HEK293T (cell line): Measurements from ENCODE around the gene MTM1.

ENCODE experiments used
- BHLHE40 ChIP-seq: fragments of 450-650 bp; IDR thresholded peaks from 2 replicates; pipeline ENCODE4 v1.6.1; 2016; ENCODE audit warnings: mild to moderate bottlenecking, moderate library complexity, borderline replicate concordance
- ELF4 ChIP-seq: fragments of 450-650 bp; IDR thresholded peaks from 2 replicates; pipeline ENCODE4 v1.6.1; 2017; ENCODE audit warnings: antibody characterized with exemption
- FOXA1 ChIP-seq: fragments of 450-650 bp; IDR thresholded peaks from 2 replicates; pipeline ENCODE4 v1.6.1; 2016; ENCODE audit warnings: mild to moderate bottlenecking
- FOXK2 ChIP-seq: fragments of 450-650 bp; IDR thresholded peaks from 2 replicates; pipeline ENCODE4 v1.6.1; 2016; ENCODE audit warnings: mild to moderate bottlenecking
- FOXM1 ChIP-seq: fragments of 450-650 bp; IDR thresholded peaks from 2 replicates; pipeline ENCODE4 v1.6.1; 2017; ENCODE audit warnings: mild to moderate bottlenecking, borderline replicate concordance
- NFRKB ChIP-seq: fragments of 450-650 bp; IDR thresholded peaks from 2 replicates; pipeline ENCODE4 v1.6.1; 2016; ENCODE audit warnings: mild to moderate bottlenecking, moderate library complexity
- SP1 ChIP-seq: fragments of 450-650 bp; IDR thresholded peaks from 2 replicates; pipeline ENCODE4 v1.6.1; 2017
- SUZ12 ChIP-seq: fragments of 450-650 bp; IDR thresholded peaks from 2 replicates; pipeline ENCODE4 v1.6.1; 2016; ENCODE audit warnings: mild to moderate bottlenecking
- ZNF384 ChIP-seq: fragments of 450-650 bp; IDR thresholded peaks from 2 replicates; pipeline ENCODE4 v1.6.1; 2016
- TF ChIP-seq, protein P1 (sequence below): fragments of 450-650 bp; IDR thresholded peaks from 2 replicates; pipeline ENCODE4 v1.6.1; 2016

DNA sequence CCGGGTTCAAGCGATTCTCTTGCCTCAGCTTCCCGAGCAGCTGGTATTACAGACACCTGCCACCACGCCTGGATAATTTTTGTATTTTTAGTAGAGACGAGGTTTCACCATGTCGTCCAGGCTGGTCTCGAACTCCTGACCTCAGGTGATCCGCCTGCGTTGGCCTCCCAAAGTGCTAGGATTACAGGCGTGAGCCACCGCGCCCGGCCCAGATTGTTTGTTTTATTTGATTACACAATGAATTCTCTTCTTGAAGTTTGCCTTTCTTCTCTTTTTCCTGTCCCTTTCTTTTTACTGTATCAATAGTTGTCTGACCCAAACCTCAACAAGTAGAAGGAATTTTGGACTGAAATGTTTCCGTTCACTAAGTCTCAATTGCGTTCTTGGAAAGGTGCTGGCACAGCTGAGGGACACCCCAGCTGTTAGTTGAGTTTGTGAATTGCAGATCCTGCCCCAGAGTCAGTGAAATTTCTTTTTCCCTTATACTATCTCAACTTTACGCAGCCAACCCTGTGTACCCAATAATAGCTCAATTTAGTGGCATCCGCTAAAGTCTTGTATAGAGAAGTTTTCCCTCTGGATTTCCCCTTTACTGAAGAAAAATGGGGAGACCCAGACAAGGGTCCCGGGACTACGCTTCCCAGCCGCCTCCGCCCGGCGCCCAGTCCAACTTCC lies 639 bp upstream of the MTM1 start:
- TF ChIP-seq SP1 (no peak), BHLHE40 (no peak), FOXM1 (no peak), SUZ12 (no peak), FOXK2 (no peak), NFRKB (no peak), ELF4 (no peak), ZNF384 (no peak), FOXA1 (no peak)
- TF ChIP-seq, protein P1, sequence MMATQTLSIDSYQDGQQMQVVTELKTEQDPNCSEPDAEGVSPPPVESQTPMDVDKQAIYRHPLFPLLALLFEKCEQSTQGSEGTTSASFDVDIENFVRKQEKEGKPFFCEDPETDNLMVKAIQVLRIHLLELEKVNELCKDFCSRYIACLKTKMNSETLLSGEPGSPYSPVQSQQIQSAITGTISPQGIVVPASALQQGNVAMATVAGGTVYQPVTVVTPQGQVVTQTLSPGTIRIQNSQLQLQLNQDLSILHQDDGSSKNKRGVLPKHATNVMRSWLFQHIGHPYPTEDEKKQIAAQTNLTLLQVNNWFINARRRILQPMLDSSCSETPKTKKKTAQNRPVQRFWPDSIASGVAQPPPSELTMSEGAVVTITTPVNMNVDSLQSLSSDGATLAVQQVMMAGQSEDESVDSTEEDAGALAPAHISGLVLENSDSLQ: no peak
